GM19025 (cell line): ENCODE measurements around the gene TMEM135.
"Not testable (repeated sequence)": the region's sequence is repeated elsewhere in the genome, so short reads cannot be mapped to it uniquely, and the experiment has no call there.

Source experiments
- ATAC-seq: cut with Tn5 transposase; IDR thresholded peaks from one replicate; pipeline ENCODE4 v1.9.1; 2021; ENCODE audit warnings: mild to moderate bottlenecking, low read depth, moderate library complexity; ENCODE audit not compliant: unreplicated experiment

The TMEM135 gene

DNA sequence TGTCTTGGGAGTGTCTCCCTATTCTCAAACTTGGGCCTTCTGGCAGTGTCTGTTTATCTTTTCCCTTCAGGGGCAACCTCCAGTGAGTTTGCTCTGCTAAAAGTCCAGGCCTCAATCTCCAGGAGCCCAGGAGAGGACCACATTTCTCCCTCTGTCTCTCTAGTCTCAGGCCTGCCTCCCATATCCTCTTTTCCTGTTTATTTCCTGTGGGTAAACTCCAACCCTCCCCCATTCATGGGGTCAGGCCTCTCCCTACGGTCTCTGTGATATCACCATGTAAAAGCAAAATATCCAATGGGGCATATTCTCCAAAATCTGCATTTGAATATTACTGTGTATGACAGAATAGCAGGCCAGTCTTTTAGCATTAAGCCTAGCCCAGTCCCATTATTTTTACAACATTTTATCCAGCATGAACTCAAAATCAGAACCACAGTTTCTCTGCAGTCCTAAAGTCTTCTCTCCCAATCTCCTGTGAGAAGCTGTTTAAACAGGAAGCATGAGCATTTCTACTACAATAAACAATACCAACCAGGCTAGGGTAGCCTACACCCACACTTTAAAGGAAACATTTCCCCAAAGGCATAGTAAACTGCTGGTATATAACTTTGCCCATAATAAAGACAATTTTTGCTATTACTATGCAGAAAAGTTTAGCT lies 18.0 kb upstream of the TMEM135 start:
- no peak for ATAC-seq

GRCh38 chr11:87020336-87020735 lies 17.4 kb upstream of the TMEM135 start:
- ATAC-seq, result no peak

DNA sequence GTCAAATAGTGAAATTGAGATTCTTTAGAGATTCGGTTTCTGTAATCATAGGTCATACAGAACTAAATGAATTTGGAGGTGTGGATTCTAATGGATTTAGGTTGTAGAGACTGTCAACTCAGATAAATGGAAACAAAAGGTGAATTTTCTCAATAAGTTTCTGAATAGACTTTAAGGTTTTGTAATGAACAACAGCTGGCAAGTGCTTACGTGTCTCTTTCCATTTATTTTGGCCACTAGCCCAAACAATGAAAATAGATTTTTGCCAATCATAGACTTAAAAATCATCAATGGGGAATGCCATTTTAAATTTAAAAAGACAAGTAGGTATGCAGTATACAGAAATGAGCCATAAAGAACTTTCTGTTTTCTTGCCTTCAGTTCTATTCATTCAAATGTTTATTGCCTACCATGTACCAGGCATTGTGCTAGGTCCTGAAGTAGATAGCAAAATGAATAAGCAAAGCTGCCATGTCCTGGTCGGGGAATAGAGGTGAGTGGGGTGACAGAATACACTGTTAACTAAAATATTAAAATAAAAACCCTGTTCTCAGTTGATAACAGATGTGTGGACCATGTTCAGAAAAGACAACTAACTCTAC lies 16.9 kb upstream of the TMEM135 start:
- ATAC-seq, result no peak

- ATAC-seq, result no peak
Measured at GRCh38 chr11:87022254-87022653, 15.5 kb upstream of the TMEM135 start.

DNA sequence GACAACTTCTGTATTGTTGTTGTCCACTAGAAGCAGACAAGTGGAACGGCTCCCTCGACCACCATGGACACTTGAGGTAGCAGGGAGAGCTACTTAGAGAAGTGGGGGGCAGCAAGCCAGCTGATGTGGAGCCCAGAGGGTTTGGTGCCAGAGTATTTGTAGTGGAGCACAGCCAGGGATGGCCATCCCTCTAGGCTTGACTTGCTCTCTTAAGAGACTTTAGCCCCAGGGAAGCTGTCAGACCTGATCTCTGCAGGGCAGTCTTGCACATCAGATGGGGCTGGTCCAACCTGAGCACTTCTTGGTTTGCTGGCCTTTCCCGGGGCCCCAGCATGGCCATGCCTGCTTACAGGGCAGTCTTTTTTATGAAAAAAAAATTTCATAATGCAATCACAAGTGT lies 15.0 kb upstream of the TMEM135 start:
- ATAC-seq, result no peak

GRCh38 chr11:87026415-87026814 lies 11.3 kb upstream of the TMEM135 start:
- ATAC-seq, result not testable (repeated sequence)

DNA sequence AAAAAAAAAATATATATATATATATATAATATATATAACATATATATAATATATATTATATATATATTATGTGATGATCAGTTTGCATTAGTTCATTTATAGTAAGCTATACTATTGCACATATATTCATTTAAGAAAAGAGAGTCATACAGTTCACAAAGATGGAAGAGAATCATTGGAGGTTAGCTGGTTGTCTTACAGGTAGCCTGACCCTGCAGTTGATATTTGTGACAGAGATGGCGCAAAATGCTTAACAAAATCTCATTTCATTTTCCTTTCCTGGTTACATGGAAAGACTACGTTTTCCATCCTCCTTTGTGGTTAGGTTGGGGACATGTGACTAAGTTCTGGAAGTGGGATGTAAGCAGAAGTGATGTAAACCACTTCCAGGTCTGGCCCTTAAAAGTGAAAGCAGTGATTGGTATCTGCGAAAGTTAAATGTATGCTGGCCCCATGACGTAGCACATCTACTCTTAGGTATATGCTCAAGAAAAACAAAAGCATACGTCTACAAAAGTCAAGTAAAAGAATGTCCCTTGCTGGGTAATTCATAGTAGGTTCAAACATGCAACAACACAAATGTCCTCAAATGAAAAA lies 7.2 kb upstream of the TMEM135 start:
- no peak for ATAC-seq

- no peak for ATAC-seq
Measured at GRCh38 chr11:87031433-87032170, 6.1 kb upstream of the TMEM135 start.

DNA sequence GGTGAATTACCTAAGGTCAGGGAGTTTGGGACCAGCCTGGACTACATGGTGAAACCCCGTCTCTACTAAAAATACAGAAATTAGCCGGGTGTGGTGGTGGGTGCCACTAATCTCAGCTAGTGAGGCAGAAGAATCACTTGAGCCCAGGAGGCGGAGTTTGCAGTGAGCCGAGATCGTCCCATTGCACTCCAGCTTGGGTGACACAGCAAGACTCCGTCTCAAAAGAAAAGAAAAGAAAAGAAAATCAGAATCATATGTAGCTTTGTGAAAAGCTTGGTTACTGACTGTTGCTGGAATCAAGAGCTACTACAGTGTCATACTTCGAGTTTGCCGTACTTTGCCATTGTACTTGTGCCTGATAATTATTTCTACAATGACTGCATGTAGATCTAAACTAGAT lies 4.2 kb upstream of the TMEM135 start:
- ATAC-seq, result no peak

DNA sequence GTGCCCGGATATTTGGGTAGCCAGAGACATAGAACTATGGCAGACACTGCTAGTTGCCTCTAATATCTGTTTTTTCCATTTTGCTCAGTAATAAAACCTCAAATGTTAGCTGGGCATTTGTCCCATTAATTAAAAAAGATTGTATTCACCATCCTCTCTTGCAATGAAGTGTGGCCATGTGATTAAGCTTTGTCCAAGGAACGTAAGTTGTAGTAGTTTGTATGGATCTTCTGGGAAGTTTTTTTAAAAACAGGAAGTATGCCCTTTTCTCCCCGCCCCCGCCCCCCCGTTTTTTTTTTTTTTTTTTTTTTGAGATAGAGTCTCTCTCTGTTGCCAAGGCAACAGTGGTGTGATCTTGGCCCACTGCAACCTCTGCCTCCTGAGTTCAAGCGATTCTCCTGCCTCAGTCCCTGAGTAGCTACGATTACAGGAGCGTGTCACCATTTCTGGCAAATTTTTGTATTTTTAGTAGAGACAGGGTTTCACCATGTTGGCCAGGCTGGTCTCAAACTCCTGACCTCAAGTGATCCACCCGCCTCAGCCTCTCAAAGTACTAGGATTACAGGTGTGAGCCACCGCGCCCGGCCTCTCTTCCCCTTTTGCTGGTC lies 1.7 kb upstream of the TMEM135 start:
- no peak for ATAC-seq

GRCh38 chr11:87036756-87037449 lies 831 bp upstream of the TMEM135 start:
- ATAC-seq, result no peak

- ATAC-seq, result no peak
Measured at GRCh38 chr11:87038235-87038977, 672 bp downstream of the TMEM135 start.

GRCh38 chr11:87039371-87039770 lies 1.6 kb downstream of the TMEM135 start:
- no peak for ATAC-seq

GRCh38 chr11:87043894-87044293 lies 6.2 kb downstream of the TMEM135 start:
- ATAC-seq, result no peak

- no peak for ATAC-seq
Measured at GRCh38 chr11:87046824-87047223, 9.1 kb downstream of the TMEM135 start.

GRCh38 chr11:87056091-87056490 lies 18.4 kb downstream of the TMEM135 start:
- ATAC-seq, result no peak

DNA sequence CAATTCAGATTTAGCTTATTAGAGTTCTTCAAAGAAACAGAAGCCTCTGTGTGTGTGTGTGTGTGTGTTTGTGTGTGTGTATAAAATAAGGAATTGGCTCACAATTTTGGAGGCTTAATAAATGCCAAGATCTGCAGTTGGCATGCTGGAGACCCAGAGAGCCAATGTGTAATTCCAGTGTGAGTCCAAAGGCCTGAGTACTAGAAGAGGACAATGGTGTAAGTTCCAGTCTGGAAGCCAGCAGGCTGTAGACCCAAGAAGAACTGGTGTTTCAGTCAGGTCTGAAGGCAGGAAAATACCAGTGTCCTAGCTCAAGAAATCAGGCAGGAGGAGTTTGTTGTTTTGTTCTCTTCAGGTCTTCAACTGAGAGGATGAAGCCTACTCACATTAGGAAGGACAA lies 20.0 kb downstream of the TMEM135 start:
- no peak for ATAC-seq

GRCh38 chr11:87059596-87060390 lies 22.1 kb downstream of the TMEM135 start:
- no peak for ATAC-seq

DNA sequence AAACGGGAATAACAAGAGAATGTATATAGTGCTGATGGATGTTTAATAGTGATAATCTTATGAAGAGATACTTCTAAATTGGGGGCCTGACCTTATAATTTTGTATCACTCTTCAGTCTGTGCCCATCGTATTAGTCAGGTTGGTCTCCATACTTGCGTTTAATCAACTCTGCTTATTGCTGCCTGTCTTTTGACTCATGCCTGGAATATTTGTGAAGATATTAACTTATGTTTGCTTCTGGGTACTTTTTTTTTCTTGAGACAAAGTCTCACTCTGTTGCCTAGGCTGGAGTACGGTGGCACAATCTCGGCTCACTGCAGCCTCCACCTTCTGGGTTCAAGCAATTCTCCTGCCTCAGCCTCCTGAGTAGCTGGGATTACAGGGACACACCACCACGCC lies 24.0 kb downstream of the TMEM135 start:
- ATAC-seq, result no peak
